Trophoblast cell (in vitro differentiated cells and primary cell): Measurements from ENCODE around the gene SPPL3.

ENCODE experiments used
- DNase-seq, 2 donors: peaks; one replicate each; pipeline ENCODE4 v3.0.0-alpha.2; 2016
- H2AFZ ChIP-seq: 2 replicates; pipeline ENCODE4 v1.6.1; 2013; ENCODE audit warnings: low read length, moderate library complexity, mild to moderate bottlenecking; ENCODE audit not compliant: insufficient read depth, poor library complexity
- H2AK5ac ChIP-seq: 2 replicates; pipeline ENCODE4 v1.6.1; 2013; ENCODE audit warnings: mild to moderate bottlenecking, low read length
- H2BK120ac ChIP-seq: 2 replicates; pipeline ENCODE4 v1.6.1; 2013; ENCODE audit warnings: low read length, mild to moderate bottlenecking, moderate library complexity; ENCODE audit not compliant: insufficient read depth, poor library complexity
- H2BK12ac ChIP-seq: 2 replicates; pipeline ENCODE4 v1.6.1; 2013; ENCODE audit warnings: mild to moderate bottlenecking, low read length, moderate library complexity
- H2BK5ac ChIP-seq: 2 replicates; pipeline ENCODE4 v1.6.1; 2013; ENCODE audit warnings: low read length, low read depth, moderate library complexity, mild to moderate bottlenecking; ENCODE audit not compliant: poor library complexity
- H3K14ac ChIP-seq: 2 replicates; pipeline ENCODE4 v1.6.1; 2013; ENCODE audit warnings: mild to moderate bottlenecking, low read length
- H3K18ac ChIP-seq: 2 replicates; pipeline ENCODE4 v1.6.1; 2013; ENCODE audit warnings: mild to moderate bottlenecking, low read length
- H3K23ac ChIP-seq: 2 replicates; pipeline ENCODE4 v1.6.1; 2013; ENCODE audit warnings: low read length
- H3K27ac ChIP-seq: 2 replicates; pipeline ENCODE4 v1.5.1; 2013; ENCODE audit warnings: low read depth, mild to moderate bottlenecking, inconsistent platforms, low read length, moderate library complexity
- H3K27me3 ChIP-seq: 2 replicates; pipeline ENCODE4 v1.6.1; 2013; ENCODE audit warnings: inconsistent platforms, mild to moderate bottlenecking, low read length, moderate library complexity; ENCODE audit not compliant: insufficient read depth
- H3K36me3 ChIP-seq, 2 experiments: 1 replicate in 1 of 2; 2 replicates in 1 of 2; pipeline ENCODE4 v1.6.1; 2013; ENCODE audit warnings: low read length in 2 of 2, mild to moderate bottlenecking in 2 of 2, moderate library complexity in 1 of 2; ENCODE audit not compliant: insufficient read depth in 2 of 2, control insufficient read depth in 1 of 2
- H3K4ac ChIP-seq: 2 replicates; pipeline ENCODE4 v1.6.1; 2013; ENCODE audit warnings: low read depth, mild to moderate bottlenecking, low read length, moderate library complexity
- H3K4me1 ChIP-seq, 2 experiments: 1 replicate in 1 of 2; 2 replicates in 1 of 2; pipeline ENCODE4 v1.6.1; 2013; ENCODE audit warnings: low read length in 2 of 2, mild to moderate bottlenecking in 2 of 2, moderate library complexity in 1 of 2; ENCODE audit not compliant: insufficient read depth in 2 of 2, control insufficient read depth in 1 of 2
- H3K4me2 ChIP-seq: 2 replicates; pipeline ENCODE4 v1.6.1; 2013; ENCODE audit warnings: inconsistent platforms, mild to moderate bottlenecking, low read length, moderate library complexity
- H3K4me3 ChIP-seq: 2 replicates; pipeline ENCODE4 v1.5.1; 2013; ENCODE audit warnings: mild to moderate bottlenecking, low read depth, low read length, inconsistent platforms
- H3K79me1 ChIP-seq: one replicate; pipeline ENCODE4 v1.6.1; 2013; ENCODE audit warnings: low read length
- H3K79me2 ChIP-seq: 2 replicates; pipeline ENCODE4 v1.6.1; 2013; ENCODE audit warnings: low read length, mild to moderate bottlenecking; ENCODE audit not compliant: control insufficient read depth, insufficient read depth, poor library complexity
- H3K9ac ChIP-seq: 2 replicates; pipeline ENCODE4 v1.6.1; 2013; ENCODE audit warnings: mild to moderate bottlenecking, low read length
- H3K9me3 ChIP-seq: 2 replicates; pipeline ENCODE4 v1.6.1; 2013; ENCODE audit warnings: low read depth, mild to moderate bottlenecking, control low read depth, inconsistent platforms, low read length; ENCODE audit not compliant: insufficient read depth
- H4K12ac ChIP-seq: 2 replicates; pipeline ENCODE4 v1.6.1; 2013; ENCODE audit warnings: low read depth, mild to moderate bottlenecking, low read length, moderate library complexity
- H4K8ac ChIP-seq: 2 replicates; pipeline ENCODE4 v1.6.1; 2013; ENCODE audit warnings: low read depth, mild to moderate bottlenecking, low read length, moderate library complexity
- H4K91ac ChIP-seq: one replicate; pipeline ENCODE4 v1.6.1; 2013; ENCODE audit warnings: low read depth, mild to moderate bottlenecking, low read length, moderate library complexity
- WGBS: extraction: QIAGEN DNeasy Blood & Tissue Kit; methylation state at CpG from one replicate; pipeline ENCODE4 v1.1.7; 2013; ENCODE audit warnings: missing lambda C conversion rate; ENCODE audit not compliant: insufficient read length, insufficient coverage; ENCODE audit errors: extremely low coverage; 5-methylcytosine and 5-hydroxymethylcytosine counted together

The SPPL3 gene

GRCh38 chr12:120720234-120720986 is 183.7 kb downstream of the SPPL3 start:
- Histone ChIP-seq H3K14ac (no peak overlapping the region), H2BK120ac (no peak overlapping the region), H3K27ac (no peak overlapping the region), H3K18ac (no peak overlapping the region), H3K4me2 (no peak overlapping the region), H2AFZ (no peak overlapping the region), H3K79me1 (no peaks in the 10 kb centered on the region), H2AK5ac (no peak overlapping the region), H3K4me3 (no peak overlapping the region), H2BK12ac (no peak overlapping the region), H3K4me1 (peaks cover 0 to 4% of the 10 kb centered on the region in 2 experiments), H2BK5ac (no peak overlapping the region), H3K27me3 (no peaks in the 10 kb centered on the region), H4K8ac (no peak overlapping the region), H3K9ac (no peak overlapping the region), H4K91ac (no peak overlapping the region), H3K79me2 (no peaks in the 10 kb centered on the region), H3K36me3 (peaks cover 40 to 58% of the 10 kb centered on the region in 2 experiments), H4K12ac (no peak overlapping the region), H3K23ac (no peak overlapping the region), H3K9me3 (no peaks in the 10 kb centered on the region), H3K4ac (no peak overlapping the region)
- WGBS: no CpG with 5 or more reads among the region's 7 CpGs
- DNase-seq: peak in 1 of 2 donors; percentile 6

- no peak for DNase-seq
Observed at GRCh38 chr12:120719496-120720233, 184.5 kb downstream of the SPPL3 start.

GRCh38 chr12:120719072-120719471 is 185.1 kb downstream of the SPPL3 start:
- H3K4me3 ChIP-seq: no peak overlapping the region
- no peak overlapping the region for H4K8ac ChIP-seq
- no peak overlapping the region for H4K12ac ChIP-seq
- no peaks in the 10 kb centered on the region for H3K79me1 ChIP-seq
- H3K79me2 ChIP-seq: no peaks in the 10 kb centered on the region
- H2BK120ac ChIP-seq: no peak overlapping the region
- H3K18ac ChIP-seq: no peak overlapping the region
- H3K9me3 ChIP-seq: no peaks in the 10 kb centered on the region
- no peak overlapping the region for H2BK12ac ChIP-seq
- H3K27me3 ChIP-seq: no peaks in the 10 kb centered on the region
- H3K36me3 ChIP-seq: peaks cover 46 to 68% of the 10 kb centered on the region in 2 experiments
- H3K4me1 ChIP-seq: no peaks in the 10 kb centered on the region
- no peak overlapping the region for H4K91ac ChIP-seq
- H3K9ac ChIP-seq: no peak overlapping the region
- H3K23ac ChIP-seq: no peak overlapping the region
- H2BK5ac ChIP-seq: no peak overlapping the region
- H3K4me2 ChIP-seq: no peak overlapping the region
- H3K27ac ChIP-seq: no peak overlapping the region
- no peak overlapping the region for H2AK5ac ChIP-seq
- WGBS: no CpG with 5 or more reads among the region's 2 CpGs
- H2AFZ ChIP-seq: no peak overlapping the region
- no peak overlapping the region for H3K4ac ChIP-seq
- no peak for DNase-seq
- no peak overlapping the region for H3K14ac ChIP-seq

More at GRCh38 chr12:120719496-120720233, 184.5 kb downstream of the SPPL3 start:
- Histone ChIP-seq H3K23ac (no peak overlapping the region), H3K18ac (no peak overlapping the region), H2AK5ac (no peak overlapping the region), H3K4ac (no peak overlapping the region), H4K12ac (no peak overlapping the region), H2BK5ac (no peak overlapping the region), H4K8ac (no peak overlapping the region), H2BK12ac (no peak overlapping the region), H3K79me2 (no peaks in the 10 kb centered on the region), H3K4me2 (no peak overlapping the region), H3K14ac (no peak overlapping the region), H3K27ac (no peak overlapping the region), H3K4me3 (no peak overlapping the region), H2AFZ (no peak overlapping the region), H3K9me3 (no peaks in the 10 kb centered on the region), H3K4me1 (no peaks in the 10 kb centered on the region), H3K36me3 (peaks cover 45 to 63% of the 10 kb centered on the region in 2 experiments), H3K27me3 (no peaks in the 10 kb centered on the region), H4K91ac (no peak overlapping the region), H3K9ac (no peak overlapping the region), H2BK120ac (no peak overlapping the region), H3K79me1 (no peaks in the 10 kb centered on the region)
- WGBS: no CpG with 5 or more reads among the region's 11 CpGs

- H2AK5ac ChIP-seq: no peak overlapping the region
- H3K9me3 ChIP-seq: no peaks in the 10 kb centered on the region
- no peak overlapping the region for H4K12ac ChIP-seq
- H2BK120ac ChIP-seq: no peak overlapping the region
- H3K14ac ChIP-seq: no peak overlapping the region
- H3K27me3 ChIP-seq: no peaks in the 10 kb centered on the region
- no CpG with 5 or more reads among the region's 9 CpGs for WGBS
- H3K4me2 ChIP-seq: no peak overlapping the region
- H3K79me1 ChIP-seq: no peaks in the 10 kb centered on the region
- H3K4me1 ChIP-seq: no peaks in the 10 kb centered on the region
- no peak overlapping the region for H4K8ac ChIP-seq
- no peaks in the 10 kb centered on the region for H3K79me2 ChIP-seq
- H4K91ac ChIP-seq: no peak overlapping the region
- no peak overlapping the region for H2AFZ ChIP-seq
- no peak overlapping the region for H3K4ac ChIP-seq
- no peak overlapping the region for H2BK5ac ChIP-seq
- H3K27ac ChIP-seq: no peak overlapping the region
- no peak overlapping the region for H3K4me3 ChIP-seq
- no peak overlapping the region for H3K9ac ChIP-seq
- DNase-seq: no peak
- no peak overlapping the region for H2BK12ac ChIP-seq
- H3K18ac ChIP-seq: no peak overlapping the region
- no peak overlapping the region for H3K23ac ChIP-seq
- peaks cover 51 to 70% of the 10 kb centered on the region in 2 experiments for H3K36me3 ChIP-seq
Observed at GRCh38 chr12:120718055-120718454, 186.1 kb downstream of the SPPL3 start.
